SK-MEL-5 (cell line): ENCODE measurements around the gene ANXA8. TPM values are rescaled to one million over a fixed set of nuclear protein-coding genes. Genes with fewer than 3 reads are reported as not detected.

Source experiments
- DNase-seq: peaks from one replicate; pipeline ENCODE4 v3.0.0-alpha.2; 2016; ENCODE audit warnings: low read depth, low spot score
- in situ Hi-C: cut with HindIII; loops from 2 replicates; pipeline ENCODE4 v1.10.0; 2016; ENCODE audit warnings: low sequenced_read_pairs, high pct_unique_total_duplicates, low pct_unique_long_range_greater_than_20kb
- total RNA-seq: library from RNA; depleted of rRNA; stranded (reverse); fragments of >200 nt; shearing (Covaris generic); gene quantifications from 2 replicates; pipeline ENCODE4 v1.2.3, GENCODE V29; 2014

The ANXA8 gene
- total RNA-seq, 1 experiment from 2014 or later: 0.08 TPM

DNA sequence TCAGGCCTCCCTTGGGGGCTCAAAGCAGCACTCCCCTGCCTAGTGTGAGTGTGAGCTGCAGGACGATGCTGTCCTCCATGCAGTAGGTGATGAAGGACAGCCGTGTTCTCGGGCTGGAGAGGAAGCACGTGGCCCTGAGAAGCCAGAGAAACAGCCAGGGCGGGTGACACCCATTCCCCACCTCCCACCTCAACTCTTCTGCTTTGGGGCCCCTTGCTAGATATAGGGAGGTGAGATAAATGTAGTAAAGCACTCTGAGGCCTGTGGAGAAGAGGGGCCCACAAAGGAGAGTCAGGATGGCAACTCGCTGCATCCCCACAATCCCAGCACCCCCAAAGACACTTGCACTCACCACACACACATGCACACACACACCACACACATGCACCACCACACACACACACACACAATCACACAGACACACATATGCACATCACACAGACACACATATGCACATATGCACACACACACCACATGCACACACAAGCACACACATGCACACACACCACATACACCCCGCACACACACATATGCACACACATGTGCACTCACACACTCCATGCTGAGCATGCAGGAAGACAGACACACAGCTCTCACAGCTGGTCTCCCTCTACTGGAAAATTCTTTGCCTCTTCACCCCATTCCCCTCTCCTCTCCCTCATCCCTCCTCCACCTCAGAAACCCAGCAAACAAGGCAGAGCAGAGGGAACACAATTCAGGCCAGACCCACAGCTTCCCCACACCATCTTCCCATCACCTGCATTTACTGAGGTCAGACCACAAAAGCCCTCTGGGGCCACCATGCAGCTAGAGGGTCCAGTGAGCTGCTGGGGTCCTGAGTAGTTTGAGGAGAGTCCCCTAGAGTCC, 30.5 kb downstream of the ANXA8 start:
- DNase-seq: no peak
- in situ Hi-C loops: no loop called here

DNA sequence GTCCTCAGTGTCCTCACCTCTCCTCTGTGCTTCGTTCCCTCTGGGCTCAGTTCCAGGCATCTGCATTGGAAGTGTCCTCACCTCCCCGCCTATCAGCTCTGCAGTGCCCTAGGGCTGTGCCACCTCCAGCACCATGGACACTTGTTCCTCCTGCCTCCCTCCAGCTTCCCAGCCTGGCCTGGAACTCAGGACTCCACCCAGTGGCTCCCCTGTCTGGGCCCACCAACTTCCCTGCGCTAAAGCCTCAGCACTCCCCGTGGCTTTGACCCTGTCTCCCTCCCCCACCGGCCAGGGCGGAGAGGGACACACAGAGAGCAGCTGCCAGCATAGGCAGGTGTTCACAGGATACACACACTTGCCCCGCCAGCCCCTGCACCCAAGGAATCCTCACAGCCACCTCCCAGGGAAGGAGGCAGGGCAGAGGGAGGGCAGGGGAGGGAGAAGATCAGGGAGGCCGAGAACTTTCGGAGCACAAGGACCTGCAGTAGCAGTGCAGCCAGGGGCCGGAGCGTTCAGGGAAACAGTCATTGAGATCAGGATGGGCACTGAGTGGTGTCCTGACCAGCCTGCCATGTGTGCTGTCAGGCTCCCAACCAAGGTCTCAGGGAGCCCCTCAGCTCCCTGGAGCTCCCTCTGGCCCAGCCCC, 31.3 kb downstream of the ANXA8 start:
- DNase-seq: no peak
- in situ Hi-C loops: no loop called here

DNA sequence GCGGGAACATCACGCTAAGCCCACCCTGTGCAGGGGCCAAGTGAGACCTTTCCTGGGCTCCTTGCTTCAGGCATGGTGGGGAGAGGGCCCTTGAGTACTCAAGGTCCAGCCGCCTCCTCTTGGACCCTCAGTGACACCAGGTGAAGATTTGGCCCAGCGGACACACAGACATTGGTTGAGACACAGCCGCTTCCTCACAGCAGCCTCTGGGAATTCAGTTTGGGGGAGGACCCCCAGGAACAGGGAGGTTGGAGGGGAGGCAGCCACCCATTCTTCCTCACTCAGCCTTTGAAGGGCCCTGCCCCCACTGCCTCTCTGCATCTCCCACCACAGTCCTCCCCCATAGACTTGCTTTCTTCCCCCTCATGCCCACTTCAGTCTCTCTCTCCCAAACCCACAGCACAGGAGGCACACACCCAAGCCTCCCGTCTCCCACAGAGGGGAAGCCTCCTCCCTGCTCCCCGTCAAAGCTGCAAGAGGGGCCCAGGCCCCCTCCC, 31.9 kb downstream of the ANXA8 start:
- in situ Hi-C loops: no loop called here
- DNase-seq: no peak

DNA sequence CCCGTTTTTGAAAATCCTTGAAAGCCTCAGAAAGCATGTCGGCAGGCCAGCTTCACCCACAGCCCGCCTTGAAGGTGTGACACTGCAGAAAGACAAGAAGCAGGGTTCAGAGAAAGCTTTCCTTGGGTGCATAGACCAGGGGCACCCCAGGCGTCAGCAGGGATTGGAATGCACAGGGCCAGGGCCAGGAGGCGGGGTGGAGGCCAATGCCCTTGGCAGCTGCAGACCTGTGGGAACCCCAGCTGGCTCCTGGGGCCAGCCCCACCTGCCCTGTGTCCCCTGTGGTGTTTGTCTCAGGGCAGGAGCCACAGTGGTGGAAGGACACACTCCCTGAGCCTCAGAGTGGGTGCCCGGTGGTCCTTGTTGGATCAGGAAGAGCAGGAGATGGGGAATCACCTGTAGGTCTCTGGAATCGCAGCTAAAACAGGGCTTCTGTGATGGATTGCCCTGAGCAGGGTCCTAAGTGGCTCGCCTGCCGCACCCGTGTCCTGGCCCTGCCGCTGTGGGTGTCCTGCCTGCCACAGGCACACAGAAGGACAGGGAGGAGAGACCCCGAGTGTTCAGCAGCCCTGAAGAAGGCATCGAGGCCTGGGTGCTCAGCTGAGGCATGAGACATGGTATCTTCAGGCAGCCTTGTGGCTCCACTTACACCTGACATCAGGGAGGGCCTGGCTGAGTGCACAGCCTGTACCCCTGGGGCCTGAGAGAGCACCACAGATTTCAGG, 32.5 kb downstream of the ANXA8 start:
- in situ Hi-C loops: no loop called here
- DNase-seq: no peak

DNA sequence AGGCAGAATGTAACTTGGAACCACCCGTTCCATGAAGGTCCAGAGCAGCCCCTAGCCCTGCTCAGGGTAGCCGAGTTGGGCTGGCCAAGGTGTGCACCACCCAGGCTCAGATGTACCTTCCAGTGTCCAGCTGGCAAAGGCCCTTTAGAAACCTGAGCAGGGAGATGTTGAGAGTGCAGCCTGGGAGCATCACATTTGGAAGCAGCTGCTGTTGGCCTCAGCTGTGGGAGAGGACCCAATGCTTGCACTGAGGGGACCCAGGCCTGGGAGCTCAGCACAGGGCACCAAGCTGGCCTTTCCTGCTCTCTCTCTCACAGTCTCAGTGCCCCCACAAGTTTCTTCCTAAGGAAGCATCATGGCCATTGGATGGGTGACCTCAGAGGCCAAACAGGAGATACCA, 33.5 kb downstream of the ANXA8 start:
- in situ Hi-C loops: no loop called here
- DNase-seq: no peak

DNA sequence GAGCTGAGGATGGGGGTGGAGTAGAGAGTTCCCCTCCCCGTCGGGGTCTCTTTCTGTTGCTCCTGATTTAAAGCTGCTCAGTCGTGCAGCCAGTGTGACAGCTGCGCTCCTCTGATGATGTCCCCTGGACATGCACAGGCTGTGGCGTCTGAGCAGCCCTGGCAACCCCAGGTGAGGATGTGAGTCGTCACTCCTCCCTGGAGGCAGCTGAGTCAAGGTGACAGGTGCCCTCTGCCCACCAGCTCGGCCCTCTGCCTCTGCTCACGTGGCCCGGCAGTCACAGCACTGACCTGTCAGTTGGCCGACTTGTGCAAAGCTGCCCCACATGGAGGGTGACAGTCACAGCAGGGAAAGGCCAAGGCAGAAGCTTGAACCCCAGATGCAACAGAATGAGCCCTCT, 33.9 kb downstream of the ANXA8 start:
- no peak for DNase-seq
- in situ Hi-C loops: no loop called here

DNA sequence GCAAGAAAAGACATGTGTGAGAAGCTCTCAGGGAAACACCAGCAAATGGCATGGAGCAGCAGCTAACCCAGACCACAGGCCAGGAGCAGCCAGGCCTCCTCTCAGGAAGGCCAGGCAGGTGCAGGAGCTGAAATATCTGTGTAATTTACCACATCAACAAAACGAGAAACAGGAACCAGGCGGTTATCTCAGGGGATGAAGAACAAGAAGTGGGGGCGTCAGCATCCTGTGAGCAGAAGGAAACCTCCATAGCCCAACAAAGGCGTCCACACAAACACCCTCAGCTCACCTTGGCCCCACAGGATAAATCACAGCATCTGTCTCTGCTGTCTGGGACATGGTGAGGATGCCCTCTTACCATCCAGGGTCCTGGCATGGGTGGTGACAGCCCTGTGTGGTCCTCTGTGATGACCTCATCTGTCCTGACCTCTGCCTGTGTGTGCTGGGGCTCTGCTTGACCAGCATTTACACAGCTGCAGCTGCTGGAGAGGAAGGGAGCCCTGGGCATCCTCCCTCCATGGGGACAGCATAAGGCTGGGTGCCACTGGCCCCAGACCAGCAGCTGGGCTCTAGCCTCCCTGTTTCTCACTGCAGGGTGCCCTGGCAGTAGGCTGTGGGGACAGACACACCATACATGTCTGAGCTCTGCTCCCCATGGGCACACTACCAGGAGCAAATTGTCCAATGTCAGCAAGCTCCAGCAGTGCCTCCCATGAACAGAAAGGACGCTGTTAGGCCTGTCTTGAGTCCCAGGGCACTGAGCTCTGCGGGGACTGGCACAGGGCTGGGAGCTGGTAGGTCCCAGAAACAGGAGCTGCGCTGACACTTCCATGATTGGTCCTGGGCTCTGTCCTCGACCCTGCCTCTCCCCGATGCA, 34.6 kb downstream of the ANXA8 start:
- in situ Hi-C loops: no loop called here
- DNase-seq: no peak

DNA sequence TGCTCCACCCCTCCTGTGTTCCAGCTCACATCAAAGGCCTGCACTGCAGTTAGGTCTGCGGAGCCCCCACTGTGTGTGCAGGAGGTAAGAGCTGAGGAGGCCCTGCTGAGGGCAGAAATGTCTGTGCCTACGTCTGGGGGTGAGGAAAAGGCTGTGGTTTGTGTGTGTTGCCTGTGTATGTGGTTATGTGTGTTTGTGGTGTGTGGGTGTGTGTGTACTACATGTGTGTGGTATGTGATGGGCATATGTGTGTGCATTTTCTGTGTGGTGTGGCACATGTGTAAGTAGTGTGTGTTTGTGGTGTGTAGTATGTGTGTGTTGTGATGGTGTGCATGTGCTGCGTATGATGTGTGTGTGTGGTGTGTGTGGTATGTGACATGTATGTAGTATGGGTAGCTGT, 36.2 kb downstream of the ANXA8 start:
- no peak for DNase-seq
- in situ Hi-C loops: no loop called here

DNA sequence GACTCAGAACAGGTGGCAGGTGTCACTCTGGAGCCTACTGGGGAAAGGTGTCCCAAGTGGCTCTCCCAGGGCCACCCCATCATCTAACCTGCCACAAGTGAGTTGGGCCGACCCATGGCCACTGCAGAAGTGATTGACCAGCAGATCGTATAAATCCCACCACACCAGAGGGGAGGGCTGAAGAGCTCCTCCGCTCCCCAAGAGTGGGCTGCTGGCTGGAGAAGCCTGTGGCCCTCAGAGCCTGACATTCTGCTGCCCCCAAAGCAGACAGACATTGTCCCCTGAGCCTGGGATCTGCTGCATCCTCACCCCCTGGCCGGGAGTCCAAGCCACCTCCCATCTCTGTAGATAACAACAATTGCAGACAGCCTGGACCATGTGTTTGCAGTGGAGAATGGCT, 36.7 kb downstream of the ANXA8 start:
- in situ Hi-C loops: no loop called here
- DNase-seq: no peak

DNA sequence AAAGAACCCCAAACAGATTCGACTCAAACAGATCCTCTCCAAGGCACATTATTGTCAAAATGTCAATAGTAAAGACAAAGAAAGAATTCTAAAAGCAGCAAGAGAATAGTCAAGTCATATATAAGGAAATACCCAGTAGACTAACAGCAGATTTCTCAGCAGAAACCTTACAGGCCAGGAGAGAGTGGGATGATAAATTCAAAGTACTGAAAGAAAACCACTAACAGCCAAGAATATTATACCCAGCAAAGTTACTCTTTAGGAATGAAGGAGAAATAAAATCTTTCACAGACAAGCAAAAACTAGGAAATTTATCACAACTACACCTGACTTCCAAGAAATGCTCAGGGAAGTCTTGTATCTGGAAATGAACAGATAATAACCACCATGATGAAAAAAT, 38.2 kb downstream of the ANXA8 start:
- DNase-seq: no peak
- in situ Hi-C loops: no loop called here

DNA sequence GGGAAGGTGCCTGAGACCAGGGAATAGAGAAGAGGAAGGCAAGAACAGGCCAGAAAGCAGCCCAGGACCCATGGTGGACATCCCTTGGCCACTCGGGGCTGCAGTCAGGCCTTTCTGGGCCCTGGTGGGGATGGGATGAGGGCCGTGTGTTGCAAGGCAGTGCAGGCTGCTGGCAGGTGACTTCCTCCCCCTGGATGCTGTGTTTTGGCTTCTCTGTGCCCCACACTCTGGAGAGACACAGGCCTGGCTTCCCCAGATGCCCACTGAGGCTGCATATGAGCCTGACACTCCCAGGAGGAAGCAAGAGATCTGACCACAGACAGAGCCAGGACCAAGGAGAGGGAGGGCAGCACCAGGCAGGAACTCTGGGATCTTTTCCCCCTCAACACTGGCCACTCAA, 39.9 kb downstream of the ANXA8 start:
- in situ Hi-C loops: no loop called here
- DNase-seq: no peak

DNA sequence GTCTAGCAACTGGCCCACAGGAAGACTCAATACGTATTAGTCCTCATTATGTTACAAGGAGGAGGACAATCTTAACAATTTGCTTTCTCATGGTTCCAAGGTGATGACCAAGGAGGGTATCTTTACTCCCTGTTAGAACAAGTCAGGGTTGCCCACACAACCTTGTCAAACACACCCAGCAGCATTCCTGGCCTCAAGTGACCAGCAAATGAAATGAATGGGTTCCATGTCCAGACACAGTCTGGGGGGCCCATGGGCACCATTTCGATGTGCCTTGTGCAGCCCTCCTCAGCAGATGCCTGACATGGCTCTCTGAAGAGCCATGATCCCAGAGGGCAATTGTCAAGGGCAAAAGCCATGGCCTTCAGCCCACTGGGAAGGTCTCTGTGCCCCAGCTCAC, 40.8 kb downstream of the ANXA8 start:
- in situ Hi-C loops: no loop called here
- DNase-seq: no peak

DNA sequence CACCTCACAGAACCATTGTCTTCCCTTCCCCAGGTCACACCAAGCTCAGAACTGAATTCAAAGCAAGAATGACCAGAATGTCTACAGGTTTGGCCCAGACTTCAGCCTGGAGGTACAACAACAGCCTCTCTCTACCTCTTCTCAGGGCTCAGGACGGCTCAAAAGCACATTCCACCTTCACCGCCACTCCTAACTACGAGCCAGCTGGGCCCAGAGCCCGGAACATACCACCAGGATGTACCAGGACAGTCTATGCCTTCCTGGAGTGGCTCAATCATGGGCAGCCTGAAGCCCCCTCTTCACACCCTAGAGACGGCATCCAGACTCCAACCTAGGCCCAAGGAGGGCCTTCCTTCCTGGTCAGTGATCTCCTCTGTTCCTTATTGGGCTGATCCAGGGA, 41.6 kb downstream of the ANXA8 start:
- in situ Hi-C loops: no loop called here
- DNase-seq: no peak

DNA sequence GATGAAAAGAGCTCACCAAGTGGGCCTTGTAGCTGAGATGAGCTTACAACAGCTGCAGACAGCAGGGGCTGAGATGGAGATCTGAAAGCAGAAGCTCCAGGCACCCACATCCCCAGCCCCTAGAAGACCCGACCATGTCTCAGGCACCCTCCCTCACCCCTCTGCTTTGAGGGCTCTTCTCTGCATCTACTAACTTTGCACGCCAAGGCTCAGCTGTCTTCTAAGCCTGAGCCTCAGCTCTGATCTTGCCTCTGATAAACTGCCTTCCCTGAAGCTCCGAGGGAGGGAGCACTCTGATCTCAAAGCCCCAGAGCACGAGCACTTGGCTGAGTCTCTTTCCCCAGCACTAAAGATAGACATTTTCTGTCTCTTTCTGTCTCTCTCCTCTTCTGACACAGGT, 42.0 kb downstream of the ANXA8 start:
- in situ Hi-C loops: no loop called here
- DNase-seq: no peak

DNA sequence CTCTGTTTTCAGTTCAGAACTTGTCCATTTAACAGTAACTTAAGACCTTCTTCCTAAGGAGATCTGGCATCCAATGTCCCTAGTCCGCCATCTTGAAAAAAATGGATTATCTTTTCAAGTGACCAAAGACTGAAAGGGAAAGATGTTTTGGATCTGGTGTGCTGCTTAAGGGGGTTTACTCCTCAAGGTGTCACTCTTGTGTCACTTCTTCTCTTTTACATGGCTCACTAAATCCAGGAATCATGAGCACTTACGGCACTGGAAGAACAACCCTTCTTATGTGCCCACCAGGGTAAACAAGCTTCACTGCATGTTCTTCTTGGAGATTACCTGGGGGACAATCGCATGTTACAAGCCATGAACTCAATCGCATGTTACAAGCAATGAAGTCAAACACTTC, 43.7 kb downstream of the ANXA8 start:
- DNase-seq: peak; percentile 2
- in situ Hi-C loops: no loop called here

DNA sequence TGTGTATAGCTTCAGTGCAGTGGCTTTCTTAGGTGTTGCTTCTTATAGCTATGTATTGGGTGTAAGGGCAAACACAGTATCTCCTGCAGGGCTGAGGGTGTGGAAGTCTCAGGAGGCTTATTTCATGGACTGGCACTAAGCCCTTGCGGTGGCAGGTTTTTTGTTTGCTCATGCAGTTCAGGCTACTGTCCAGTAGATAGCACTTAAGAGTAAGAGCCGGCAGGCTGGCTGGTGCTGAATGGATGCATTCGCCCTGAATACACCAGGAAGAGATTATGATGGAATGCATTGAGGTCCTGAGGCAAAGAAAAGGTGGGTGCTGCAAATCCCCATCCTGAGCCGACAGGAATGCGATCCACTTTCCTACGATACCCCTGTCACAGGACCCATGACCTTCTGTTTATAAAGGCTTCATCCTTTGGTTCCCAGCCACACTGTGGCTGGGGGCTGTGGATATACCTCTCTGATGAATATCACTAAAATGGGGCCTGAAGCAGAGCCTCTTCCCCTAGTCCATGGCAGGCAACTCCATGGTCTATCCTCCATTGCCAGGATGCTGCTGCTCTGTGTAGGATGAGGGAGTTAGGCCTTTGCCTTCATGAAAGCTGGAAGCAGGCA, 44.9 kb downstream of the ANXA8 start:
- in situ Hi-C loops: no loop called here
- peak; percentile 66 for DNase-seq

DNA sequence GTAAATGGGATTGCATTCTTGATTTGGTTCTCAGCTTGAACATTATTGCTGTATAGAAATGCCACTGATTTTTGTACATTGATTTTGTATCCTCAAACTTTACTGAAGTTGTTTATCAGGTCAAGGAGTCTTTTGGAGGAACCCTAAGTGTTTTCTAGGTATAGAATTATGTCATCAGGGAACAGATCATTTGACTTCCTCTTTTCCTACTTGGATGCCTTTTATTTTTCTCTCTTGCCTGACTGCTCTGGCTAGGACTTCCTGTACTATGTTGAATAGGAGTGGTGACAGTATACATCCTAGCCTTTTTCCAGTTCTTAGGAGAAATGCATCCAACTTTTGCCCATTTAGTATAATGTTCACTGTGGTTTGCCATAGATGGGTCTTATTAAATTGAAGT, 48.8 kb downstream of the ANXA8 start:
- in situ Hi-C loops: no loop called here
- no peak for DNase-seq
